ENCODE results near the gene TBX1.
A peak's percentile ranks its signal among the peaks of the same experiment; 100 is the strongest.
"Not testable (repeated sequence)": the region's sequence is repeated elsewhere in the genome, so short reads cannot be mapped to it uniquely, and the experiment has no call there.

Gene TBX1

GRCh38 chr22:19763458-19764298 lies 3.1 kb downstream of the TBX1 start:
- no peak for DNase-seq (ENCODE audit: low read depth in 3 of 3, low spot score in 1 of 3)

GRCh38 chr22:19764299-19764593 lies 3.7 kb downstream of the TBX1 start:
- no peak for DNase-seq (ENCODE audit: low read depth in 3 of 3, low spot score in 1 of 3)

GRCh38 chr22:19764636-19765476 lies 4.3 kb downstream of the TBX1 start:
- no peak for DNase-seq (ENCODE audit: low read depth in 3 of 3, low spot score in 1 of 3)

- DNase-seq (ENCODE audit: low read depth in 3 of 3, low spot score in 1 of 3), result no peak
Observed at GRCh38 chr22:19765477-19766239, 5.1 kb downstream of the TBX1 start.

GRCh38 chr22:19766240-19766510 lies 5.6 kb downstream of the TBX1 start:
- no peak for DNase-seq (ENCODE audit: low read depth in 3 of 3, low spot score in 1 of 3)

- DNase-seq (ENCODE audit: low read depth in 3 of 3, low spot score in 1 of 3), result peak in 1 of 3 donors; percentile 31
Observed at GRCh38 chr22:19766511-19767426, 6.2 kb downstream of the TBX1 start.

- no peak for DNase-seq (ENCODE audit: low read depth in 3 of 3, low spot score in 1 of 3)
Observed at GRCh38 chr22:19767427-19768341, 7.1 kb downstream of the TBX1 start.

- no peak for DNase-seq (ENCODE audit: low read depth in 3 of 3, low spot score in 1 of 3)
Observed at GRCh38 chr22:19769393-19769715, 8.8 kb downstream of the TBX1 start.

GRCh38 chr22:19770349-19771220 lies 10.0 kb downstream of the TBX1 start:
- no peak for DNase-seq (ENCODE audit: low read depth in 3 of 3, low spot score in 1 of 3)

- no peak for DNase-seq (ENCODE audit: low read depth in 3 of 3, low spot score in 1 of 3)
Observed at GRCh38 chr22:19772422-19772672, 11.8 kb downstream of the TBX1 start.

GRCh38 chr22:19772673-19773469 lies 12.3 kb downstream of the TBX1 start:
- DNase-seq (ENCODE audit: low read depth in 3 of 3, low spot score in 1 of 3), result no peak

GRCh38 chr22:19773470-19774040 lies 13.0 kb downstream of the TBX1 start:
- no peak for DNase-seq (ENCODE audit: low read depth in 3 of 3, low spot score in 1 of 3)

- DNase-seq (ENCODE audit: low read depth in 3 of 3, low spot score in 1 of 3), result no peak
Observed at GRCh38 chr22:19774628-19775027, 14.1 kb downstream of the TBX1 start.

GRCh38 chr22:19775496-19776325 lies 15.1 kb downstream of the TBX1 start:
- no peak for DNase-seq (ENCODE audit: low read depth in 3 of 3, low spot score in 1 of 3)

GRCh38 chr22:19776433-19777031 lies 16.0 kb downstream of the TBX1 start:
- DNase-seq (ENCODE audit: low read depth in 3 of 3, low spot score in 1 of 3), result no peak

GRCh38 chr22:19777192-19777591 lies 16.6 kb downstream of the TBX1 start:
- not testable (repeated sequence) for DNase-seq (ENCODE audit: low read depth in 3 of 3, low spot score in 1 of 3)

GRCh38 chr22:19779011-19779421 lies 18.4 kb downstream of the TBX1 start:
- no peak for DNase-seq (ENCODE audit: low read depth in 3 of 3, low spot score in 1 of 3)
